ENCODE data around the gene MCAM. TPM values are rescaled to one million over a fixed set of nuclear protein-coding genes. Genes with fewer than 3 reads are reported as not detected.

The MCAM gene, protein sequence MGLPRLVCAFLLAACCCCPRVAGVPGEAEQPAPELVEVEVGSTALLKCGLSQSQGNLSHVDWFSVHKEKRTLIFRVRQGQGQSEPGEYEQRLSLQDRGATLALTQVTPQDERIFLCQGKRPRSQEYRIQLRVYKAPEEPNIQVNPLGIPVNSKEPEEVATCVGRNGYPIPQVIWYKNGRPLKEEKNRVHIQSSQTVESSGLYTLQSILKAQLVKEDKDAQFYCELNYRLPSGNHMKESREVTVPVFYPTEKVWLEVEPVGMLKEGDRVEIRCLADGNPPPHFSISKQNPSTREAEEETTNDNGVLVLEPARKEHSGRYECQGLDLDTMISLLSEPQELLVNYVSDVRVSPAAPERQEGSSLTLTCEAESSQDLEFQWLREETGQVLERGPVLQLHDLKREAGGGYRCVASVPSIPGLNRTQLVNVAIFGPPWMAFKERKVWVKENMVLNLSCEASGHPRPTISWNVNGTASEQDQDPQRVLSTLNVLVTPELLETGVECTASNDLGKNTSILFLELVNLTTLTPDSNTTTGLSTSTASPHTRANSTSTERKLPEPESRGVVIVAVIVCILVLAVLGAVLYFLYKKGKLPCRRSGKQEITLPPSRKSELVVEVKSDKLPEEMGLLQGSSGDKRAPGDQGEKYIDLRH
- total RNA-seq: 10 to 100 TPM; 59.5 to 87.5 TPM
- 100 to 1,000 TPM in 5 of 6 donors, 10 to 100 TPM in 1; 94.8 to 149 (median 123) TPM for polyA plus RNA-seq (ENCODE audit: insufficient read length in 6 of 6)
- long read RNA-seq, donor 1, transcript MCAM-201 (16 exons, 3,313 nt): major isoform, 10 of 42 reads
- long read RNA-seq, donor 1, partial matches to known transcripts: 32 of 42 reads
- long read RNA-seq, donor 1, other reads (novel, unspliced or antisense): 0 of 42 reads
- long read RNA-seq, donor 2, transcript MCAM-201 (16 exons, 3,313 nt): major isoform, 6 of 17 reads
- long read RNA-seq, donor 2, partial matches to known transcripts: 11 of 17 reads
- long read RNA-seq, donor 2, other reads (novel, unspliced or antisense): 0 of 17 reads
- long read RNA-seq, donor 3, transcript MCAM-201 (16 exons, 3,313 nt): major isoform, 7 of 62 reads
- long read RNA-seq, donor 3, partial matches to known transcripts: 55 of 62 reads
- long read RNA-seq, donor 3, other reads (novel, unspliced or antisense): 0 of 62 reads
- long read RNA-seq, donor 4, transcript MCAM-201 (16 exons, 3,313 nt): major isoform, 13 of 19 reads
- long read RNA-seq, donor 4, partial matches to known transcripts: 1 of 19 reads
- long read RNA-seq, donor 4, other reads (novel, unspliced or antisense): 5 of 19 reads
- long read RNA-seq, donor 5, partial matches to known transcripts: 91 of 94 reads
- long read RNA-seq, donor 5, other reads (novel, unspliced or antisense): 0 of 94 reads
- long read RNA-seq, donor 6, transcript MCAM-201 (16 exons, 3,313 nt): major isoform, 19 of 101 reads
- long read RNA-seq, donor 6, partial matches to known transcripts: 82 of 101 reads
- long read RNA-seq, donor 6, other reads (novel, unspliced or antisense): 0 of 101 reads
- long read RNA-seq, donor 7, partial matches to known transcripts: 0 of 3 reads
- long read RNA-seq, donor 7, other reads (novel, unspliced or antisense): 0 of 3 reads
- long read RNA-seq, donor 8, partial matches to known transcripts: 5 of 9 reads
- long read RNA-seq, donor 8, other reads (novel, unspliced or antisense): 0 of 9 reads
- long read RNA-seq, donor 9, partial matches to known transcripts: 0 of 1 reads
- long read RNA-seq, donor 9, other reads (novel, unspliced or antisense): 0 of 1 reads
- long read RNA-seq, donor 10, partial matches to known transcripts: 0 of 6 reads
- long read RNA-seq, donor 10, other reads (novel, unspliced or antisense): 3 of 6 reads
- long read RNA-seq, donor 11, partial matches to known transcripts: 0 of 4 reads
- long read RNA-seq, donor 11, other reads (novel, unspliced or antisense): 0 of 4 reads
- long read RNA-seq, donor 12, transcript MCAM-201 (16 exons, 3,313 nt): major isoform, 9 of 14 reads
- long read RNA-seq, donor 12, partial matches to known transcripts: 5 of 14 reads
- long read RNA-seq, donor 12, other reads (novel, unspliced or antisense): 0 of 14 reads

DNA sequence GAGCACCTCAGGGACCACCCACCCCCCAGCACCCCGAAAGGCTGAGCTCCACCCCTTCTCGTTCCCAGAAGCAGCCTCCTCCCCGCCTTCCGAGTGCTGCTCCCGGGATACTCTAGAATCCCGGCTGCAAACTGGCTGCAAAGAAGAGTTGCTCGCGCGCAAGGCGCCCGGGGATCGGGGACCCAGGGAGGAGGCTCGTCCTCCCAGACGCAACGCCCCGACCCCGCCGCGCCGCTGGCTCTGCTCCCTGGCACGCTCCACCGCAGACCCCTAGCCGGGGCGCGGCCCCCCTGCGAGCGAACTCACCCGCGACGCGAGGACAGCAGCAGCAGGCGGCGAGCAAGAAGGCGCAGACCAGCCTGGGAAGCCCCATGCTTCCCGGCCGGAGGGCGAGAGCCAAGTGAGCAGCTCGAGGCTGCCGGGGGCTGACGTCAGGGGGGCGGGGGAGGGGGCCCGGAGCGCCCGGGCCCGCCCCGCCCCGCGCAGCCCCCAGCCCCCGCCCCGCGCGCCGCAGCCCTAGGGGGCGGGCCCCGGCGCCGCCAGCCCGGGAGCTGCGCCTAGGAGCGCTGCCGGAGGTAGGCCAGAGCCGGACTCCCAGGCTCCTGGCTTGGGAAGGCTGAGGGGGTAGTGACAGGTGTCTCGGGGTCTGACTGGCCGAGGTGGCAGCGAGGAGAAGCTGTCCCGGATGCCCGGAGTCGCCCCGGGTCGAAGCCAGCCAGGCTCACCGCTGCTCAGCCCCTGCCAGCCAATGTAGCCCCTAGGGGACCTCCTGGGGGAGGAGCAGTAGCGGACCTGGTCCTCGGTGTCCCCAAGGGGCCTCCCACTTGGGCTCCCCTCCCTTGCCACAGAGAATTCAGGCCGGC lies at the start of gene MCAM:
Gene MCAM (minus strand): TSS at position 402 of the 863 bp plus-strand sequence. CDS start 29 bp downstream, at position 373.
- no peak for ATAC-seq
- H3K4me1 ChIP-seq: peaks cover 20 to 67% of the 10 kb centered on the region in 2 donors

DNA sequence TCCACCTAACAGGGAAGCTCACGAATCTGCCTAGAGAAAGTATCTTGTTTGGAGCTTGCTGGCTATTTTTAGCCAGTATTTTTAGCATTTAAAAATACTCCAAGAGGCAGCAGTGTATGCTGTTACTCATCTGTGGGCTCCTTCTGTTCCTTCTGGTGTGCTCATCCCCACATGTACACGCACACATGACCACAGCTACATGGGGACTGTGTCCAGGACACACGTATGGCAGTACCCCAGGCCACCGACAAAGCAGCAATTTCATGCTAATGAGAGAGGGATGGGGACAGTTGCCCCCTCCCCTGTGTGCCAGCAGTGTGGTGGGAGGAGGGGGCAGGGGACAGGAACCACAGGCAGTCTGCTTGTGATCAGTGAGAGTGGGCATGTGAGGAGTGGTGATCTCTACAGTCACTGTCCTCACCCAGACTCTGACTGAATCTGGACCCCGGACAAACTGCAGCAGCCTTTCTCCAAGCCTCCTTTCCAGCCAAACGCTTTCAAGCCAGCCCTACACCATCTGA lies 48.2 kb upstream of the MCAM start:
- no peak overlapping the region for H3K4me3 ChIP-seq
- no peaks in the 10 kb centered on the region for H3K9me3 ChIP-seq
- peaks cover 5 to 35% of the 10 kb centered on the region in 2 donors for H3K27me3 ChIP-seq
- no peak for ATAC-seq
- H3K36me3 ChIP-seq: no peaks in the 10 kb centered on the region
- no peak for DNase-seq
- TF ChIP-seq, protein P1, sequence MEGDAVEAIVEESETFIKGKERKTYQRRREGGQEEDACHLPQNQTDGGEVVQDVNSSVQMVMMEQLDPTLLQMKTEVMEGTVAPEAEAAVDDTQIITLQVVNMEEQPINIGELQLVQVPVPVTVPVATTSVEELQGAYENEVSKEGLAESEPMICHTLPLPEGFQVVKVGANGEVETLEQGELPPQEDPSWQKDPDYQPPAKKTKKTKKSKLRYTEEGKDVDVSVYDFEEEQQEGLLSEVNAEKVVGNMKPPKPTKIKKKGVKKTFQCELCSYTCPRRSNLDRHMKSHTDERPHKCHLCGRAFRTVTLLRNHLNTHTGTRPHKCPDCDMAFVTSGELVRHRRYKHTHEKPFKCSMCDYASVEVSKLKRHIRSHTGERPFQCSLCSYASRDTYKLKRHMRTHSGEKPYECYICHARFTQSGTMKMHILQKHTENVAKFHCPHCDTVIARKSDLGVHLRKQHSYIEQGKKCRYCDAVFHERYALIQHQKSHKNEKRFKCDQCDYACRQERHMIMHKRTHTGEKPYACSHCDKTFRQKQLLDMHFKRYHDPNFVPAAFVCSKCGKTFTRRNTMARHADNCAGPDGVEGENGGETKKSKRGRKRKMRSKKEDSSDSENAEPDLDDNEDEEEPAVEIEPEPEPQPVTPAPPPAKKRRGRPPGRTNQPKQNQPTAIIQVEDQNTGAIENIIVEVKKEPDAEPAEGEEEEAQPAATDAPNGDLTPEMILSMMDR (IDR thresholded peaks at IDR 0.05): no peak
- H3K27ac ChIP-seq: no peak overlapping the region
- H3K4me1 ChIP-seq: peaks cover 15 to 40% of the 10 kb centered on the region in 2 donors
- intact Hi-C loops (cut with DNase I): no loop called here

More for the DNA sequence above, at the start of gene MCAM:
- Histone ChIP-seq H3K9me3 (no peaks in the 10 kb centered on the region), H3K27me3 (peaks cover 26 to 82% of the 10 kb centered on the region in 2 donors), H3K4me3 (peak within 1 kb of the TSS; percentile 36 to 45), H3K27ac (peak within 1 kb of the TSS; percentile 73 to 79), H3K36me3 (no peaks in the 10 kb centered on the region)
- intact Hi-C loops (cut with DNase I): no loop called here
- TF ChIP-seq, protein P1 (IDR thresholded peaks at IDR 0.05): no peak
- DNase-seq: peak in 2 of 4 donors; percentile 75 to 83

DNA sequence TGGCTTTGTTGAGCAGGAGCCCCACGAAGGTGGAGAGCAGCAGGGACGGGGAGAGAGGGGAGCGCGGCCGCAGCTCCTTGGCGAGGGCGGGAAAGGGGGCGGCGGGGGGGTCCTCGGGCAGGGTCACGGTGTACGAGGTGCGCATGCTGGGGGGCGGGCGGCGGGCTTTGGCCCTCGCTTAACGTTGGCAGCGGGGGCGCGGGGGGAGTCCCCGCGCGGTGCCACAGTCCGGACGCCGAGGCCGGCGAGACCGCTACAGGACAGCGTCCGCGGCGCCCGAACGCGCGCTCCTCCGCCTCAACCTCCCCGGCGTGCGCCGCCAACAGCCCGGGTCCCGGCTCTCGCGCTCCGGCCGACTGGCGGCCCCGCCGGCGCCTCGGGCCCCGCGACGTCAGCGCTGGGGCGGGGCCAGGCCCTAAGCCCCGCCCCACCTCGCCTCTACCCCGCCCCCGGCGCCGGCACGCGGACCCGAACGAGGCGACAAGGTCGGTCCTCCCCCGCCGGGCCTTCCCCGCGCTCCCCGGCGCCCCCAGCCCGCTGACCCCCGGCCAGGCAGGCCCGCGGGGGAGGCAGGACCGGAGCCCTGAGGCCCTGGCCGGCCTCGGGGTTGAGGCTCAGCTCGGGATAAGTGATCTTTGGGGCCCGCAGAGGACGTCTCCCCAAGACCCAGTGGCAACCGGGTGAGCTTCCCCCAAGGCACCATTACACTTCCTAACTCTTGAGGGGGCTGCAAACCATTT lies 47.1 kb upstream of the MCAM start:
- Histone ChIP-seq H3K4me3 (peak overlapping the region; percentile 25 to 35), H3K27me3 (peaks cover 5 to 35% of the 10 kb centered on the region in 2 donors), H3K36me3 (no peaks in the 10 kb centered on the region), H3K9me3 (no peaks in the 10 kb centered on the region), H3K4me1 (peaks cover 13 to 40% of the 10 kb centered on the region in 2 donors), H3K27ac (no peak overlapping the region)
- DNase-seq (peak in 2 of 4 donors; percentile 63 to 92), ATAC-seq (peak; percentile 63)
- intact Hi-C loops (cut with DNase I): no loop called here
- TF ChIP-seq, protein P1 (IDR thresholded peaks at IDR 0.05): no peak

All from left lung (tissue), 14 donors.